GM10266 (cell line): Measurements from ENCODE around the gene LPO.

Experiments
- DNase-seq: peaks from one replicate; pipeline ENCODE4 v3.0.0; 2012; ENCODE audit errors: extremely low spot score
- CTCF ChIP-seq: IDR thresholded peaks from 2 replicates; pipeline ENCODE4 v1.5.1; 2012; ENCODE audit warnings: mild to moderate bottlenecking, low read depth; ENCODE audit not compliant: control insufficient read depth, insufficient read depth; ENCODE audit errors: missing control alignments

LPO gene

GRCh38 chr17:58236394-58236793, 2.0 kb upstream of the LPO start:
- no peak for TF ChIP-seq CTCF
- no peak for DNase-seq

- no peak for DNase-seq
- no peak for TF ChIP-seq CTCF
Measured at GRCh38 chr17:58239987-58240386, 1.6 kb downstream of the LPO start.

GRCh38 chr17:58242171-58242784, 3.9 kb downstream of the LPO start:
- no peak for DNase-seq
- TF ChIP-seq CTCF, result no peak

GRCh38 chr17:58244963-58245362, 6.6 kb downstream of the LPO start:
- TF ChIP-seq CTCF, result no peak
- no peak for DNase-seq

- DNase-seq, result no peak
- no peak for TF ChIP-seq CTCF
Measured at GRCh38 chr17:58245428-58246103, 7.2 kb downstream of the LPO start.

- no peak for DNase-seq
- TF ChIP-seq CTCF, result no peak
Measured at GRCh38 chr17:58246104-58246740, 7.8 kb downstream of the LPO start.

GRCh38 chr17:58246781-58247180, 8.4 kb downstream of the LPO start:
- no peak for TF ChIP-seq CTCF
- no peak for DNase-seq
